WTC11 (cell line): ENCODE results near the gene SPATA13. TPM values are rescaled to one million over a fixed set of nuclear protein-coding genes. Genes with fewer than 3 reads are reported as not detected.
A peak's percentile ranks its signal among the peaks of the same experiment; 100 is the strongest.
"Not testable (repeated sequence)": the region's sequence is repeated elsewhere in the genome, so short reads cannot be mapped to it uniquely, and the experiment has no call there.

ENCODE experiments used
- ATAC-seq: fragments of 200-7000 bp; cut with Tn5 transposase; 2 replicates; pipeline ENCODE4 v1.10.0; 2021; ENCODE audit warnings: mild to moderate bottlenecking, moderate library complexity
- CTCF ChIA-PET: fragments of 300-600 bp; sonication (Branson Sonifier 250); formaldehyde crosslinking; loops from one replicate; lab custom pipeline; 2021; ENCODE audit warnings: antibody characterized with exemption; lab: Charles Lee
- POLR2A ChIA-PET: fragments of 350-600 bp; sonication (Branson Sonifier 250); formaldehyde crosslinking; loops from one replicate; lab custom pipeline; 2021; ENCODE audit warnings: antibody characterized with exemption; lab: Charles Lee
- DNase-seq: peaks from one replicate; pipeline ENCODE4 v3.0.0; 2021; ENCODE audit warnings: low spot score
- H3K27ac Mint-ChIP-seq: 2 replicates; pipeline ENCODE4 v1.8.0; 2021; ENCODE audit warnings: mixed read lengths
- H3K27me3 Mint-ChIP-seq: 2 replicates; pipeline ENCODE4 v1.8.0; 2021; ENCODE audit warnings: low read depth, mild to moderate bottlenecking, moderate library complexity, mixed read lengths
- H3K36me3 Mint-ChIP-seq: 2 replicates; pipeline ENCODE4 v1.8.0; 2021; ENCODE audit warnings: mixed read lengths
- H3K4me1 Mint-ChIP-seq: 2 replicates; pipeline ENCODE4 v1.8.0; 2022; ENCODE audit warnings: mixed read lengths
- H3K4me3 Mint-ChIP-seq: 2 replicates; pipeline ENCODE4 v1.8.0; 2021; ENCODE audit warnings: mild to moderate bottlenecking, moderate library complexity, mixed read lengths
- H3K9me3 Mint-ChIP-seq: 2 replicates; pipeline ENCODE4 v1.8.0; 2021; ENCODE audit warnings: mixed read lengths
- GABPB1 ChIP-seq: sonication (generic); formaldehyde crosslinking; IDR thresholded peaks from 2 replicates; pipeline ENCODE4 v1.8.1; 2023; ENCODE audit warnings: mild to moderate bottlenecking, missing genetic modification reagents
- MYBL2 ChIP-seq: sonication (generic); formaldehyde crosslinking; IDR thresholded peaks from 2 replicates; pipeline ENCODE4 v1.8.1; 2023; ENCODE audit warnings: mild to moderate bottlenecking, moderate library complexity, missing genetic modification reagents
- PRRX2 ChIP-seq: fragments of 250-450 bp; sonication (Bioruptor Pico); IDR thresholded peaks from 2 replicates; pipeline ENCODE4 v1.8.0; 2021; ENCODE audit warnings: mild to moderate bottlenecking
- RORB ChIP-seq: fragments of 250-450 bp; sonication (Bioruptor Pico); IDR thresholded peaks from 2 replicates; pipeline ENCODE4 v1.9.0; 2021; ENCODE audit warnings: mild to moderate bottlenecking
- SOX15 ChIP-seq: fragments of 250-450 bp; sonication (Bioruptor Pico); IDR thresholded peaks from 2 replicates; pipeline ENCODE4 v1.9.0; 2021; ENCODE audit warnings: mild to moderate bottlenecking
- ZNF138 ChIP-seq: sonication (generic); formaldehyde crosslinking; conservative IDR thresholded peaks from 2 replicates; pipeline ENCODE4 v1.8.1; 2022; ENCODE audit warnings: mild to moderate bottlenecking, moderate library complexity, missing genetic modification reagents
- total RNA-seq: library from RNA; stranded (reverse); gene quantifications from 3 replicates; pipeline ENCODE4 v1.2.3, GENCODE V29; 2021
- TF ChIP-seq, protein P1 (sequence below): sonication (generic); formaldehyde crosslinking; IDR thresholded peaks from 2 replicates; pipeline ENCODE4 v1.8.1; 2022; ENCODE audit warnings: mild to moderate bottlenecking, missing genetic modification reagents, moderate library complexity, borderline replicate concordance
- TF ChIP-seq, protein P2 (sequence below): sonication (generic); formaldehyde crosslinking; IDR thresholded peaks from 2 replicates; pipeline ENCODE4 v1.8.0; 2022; ENCODE audit warnings: mild to moderate bottlenecking, missing genetic modification reagents
- TF ChIP-seq, protein P3 (sequence below): fragments of 250-450 bp; sonication (Bioruptor Pico); IDR thresholded peaks from 2 replicates; pipeline ENCODE4 v2.1.2; 2022; ENCODE audit warnings: mild to moderate bottlenecking, moderate library complexity
- TF ChIP-seq, protein P4 (sequence below): sonication (generic); formaldehyde crosslinking; IDR thresholded peaks from 2 replicates; pipeline ENCODE4 v1.8.0; 2023; ENCODE audit warnings: missing genetic modification reagents, mild to moderate bottlenecking, borderline replicate concordance
- TF ChIP-seq, protein P5 (sequence below): sonication (generic); formaldehyde crosslinking; IDR thresholded peaks from 2 replicates; pipeline ENCODE4 v1.8.1; 2022; ENCODE audit warnings: low read depth, missing genetic modification reagents, borderline replicate concordance
- TF ChIP-seq, protein P6 (sequence below): sonication (generic); formaldehyde crosslinking; IDR thresholded peaks from 2 replicates; pipeline ENCODE4 v1.8.1; 2023; ENCODE audit warnings: mild to moderate bottlenecking, moderate library complexity, missing genetic modification reagents
- TF ChIP-seq, protein P7 (sequence below): fragments of 250-450 bp; sonication (Bioruptor Pico); IDR thresholded peaks from 2 replicates; pipeline ENCODE4 v1.9.0; 2021; ENCODE audit warnings: moderate library complexity, mild to moderate bottlenecking, inconsistent platforms, borderline replicate concordance

The SPATA13 gene
- total RNA-seq, 1 experiment from 2014 or later: 29.0 TPM

DNA sequence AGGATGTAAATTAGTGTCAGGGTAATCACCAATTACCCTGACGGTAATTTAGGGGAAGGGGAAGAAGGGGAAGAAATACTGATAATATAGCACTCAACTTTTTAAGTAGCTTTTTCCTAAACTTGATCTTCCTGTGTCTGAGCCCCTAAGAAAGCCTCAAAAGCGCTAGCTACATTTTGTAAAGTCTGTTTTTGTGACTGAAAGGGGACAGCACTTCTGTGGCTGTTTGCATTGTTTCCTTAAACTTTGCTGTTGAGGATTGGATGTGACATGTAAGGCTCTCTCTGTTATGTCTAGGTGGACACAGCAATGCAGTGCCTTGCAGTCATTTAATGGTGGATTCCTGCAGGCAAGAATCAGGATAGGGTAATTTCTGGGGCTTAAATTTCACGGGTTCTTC, 42.8 kb downstream of the SPATA13 start:
- Mint-ChIP-seq H3K36me3 (no peaks in the 10 kb centered on the region), H3K27me3 (no peaks in the 10 kb centered on the region), H3K4me1 (peaks cover 23% of the 10 kb centered on the region), H3K27ac (0 out of 2 replicates have a peak overlapping the region, but pooled peaks have one; percentile 5), H3K9me3 (no peaks in the 10 kb centered on the region), H3K4me3 (no peak overlapping the region)
- TF ChIP-seq, protein P1, sequence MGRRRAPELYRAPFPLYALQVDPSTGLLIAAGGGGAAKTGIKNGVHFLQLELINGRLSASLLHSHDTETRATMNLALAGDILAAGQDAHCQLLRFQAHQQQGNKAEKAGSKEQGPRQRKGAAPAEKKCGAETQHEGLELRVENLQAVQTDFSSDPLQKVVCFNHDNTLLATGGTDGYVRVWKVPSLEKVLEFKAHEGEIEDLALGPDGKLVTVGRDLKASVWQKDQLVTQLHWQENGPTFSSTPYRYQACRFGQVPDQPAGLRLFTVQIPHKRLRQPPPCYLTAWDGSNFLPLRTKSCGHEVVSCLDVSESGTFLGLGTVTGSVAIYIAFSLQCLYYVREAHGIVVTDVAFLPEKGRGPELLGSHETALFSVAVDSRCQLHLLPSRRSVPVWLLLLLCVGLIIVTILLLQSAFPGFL (CRISPR knock-in tag): no peak
- TF ChIP-seq PRRX2 (CRISPR knock-in tag) (no peak), SOX15 (CRISPR knock-in tag) (no peak), ZNF138 (CRISPR knock-in tag) (no peak)
- TF ChIP-seq, protein P2, sequence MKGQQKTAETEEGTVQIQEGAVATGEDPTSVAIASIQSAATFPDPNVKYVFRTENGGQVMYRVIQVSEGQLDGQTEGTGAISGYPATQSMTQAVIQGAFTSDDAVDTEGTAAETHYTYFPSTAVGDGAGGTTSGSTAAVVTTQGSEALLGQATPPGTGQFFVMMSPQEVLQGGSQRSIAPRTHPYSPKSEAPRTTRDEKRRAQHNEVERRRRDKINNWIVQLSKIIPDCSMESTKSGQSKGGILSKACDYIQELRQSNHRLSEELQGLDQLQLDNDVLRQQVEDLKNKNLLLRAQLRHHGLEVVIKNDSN: no peak
- DNase-seq (no peak), ATAC-seq (no peak)
- ChIA-PET POLR2A (no interaction called here), CTCF (interaction anchor here (0.6 to 1.4 kb wide), 7 partner anchors 14 to 184 kb away, joined by 3 to 10 read pairs (median 3); no protein-coding TSS in a partner anchor)

DNA sequence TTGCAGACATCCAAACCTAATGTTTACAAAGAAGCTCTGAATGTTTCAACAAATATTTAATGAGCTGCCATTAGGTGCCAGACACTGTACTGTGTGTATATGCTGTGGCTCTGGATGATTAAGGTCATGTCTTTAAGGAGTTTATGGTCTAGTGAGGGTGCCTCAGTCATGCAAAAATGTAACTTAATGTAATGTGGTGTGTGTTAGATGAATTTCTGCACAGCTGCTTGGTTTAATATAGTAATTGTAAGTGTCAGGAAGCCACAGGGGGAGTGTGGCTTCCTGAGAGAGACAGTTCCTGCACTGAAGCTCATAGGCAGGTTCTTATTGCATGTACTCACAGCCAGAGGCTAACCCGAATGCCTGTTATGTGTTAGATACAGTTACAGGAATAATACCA, 43.3 kb downstream of the SPATA13 start:
- no peak for DNase-seq
- no peak for TF ChIP-seq RORB (CRISPR knock-in tag)
- TF ChIP-seq, protein P3, sequence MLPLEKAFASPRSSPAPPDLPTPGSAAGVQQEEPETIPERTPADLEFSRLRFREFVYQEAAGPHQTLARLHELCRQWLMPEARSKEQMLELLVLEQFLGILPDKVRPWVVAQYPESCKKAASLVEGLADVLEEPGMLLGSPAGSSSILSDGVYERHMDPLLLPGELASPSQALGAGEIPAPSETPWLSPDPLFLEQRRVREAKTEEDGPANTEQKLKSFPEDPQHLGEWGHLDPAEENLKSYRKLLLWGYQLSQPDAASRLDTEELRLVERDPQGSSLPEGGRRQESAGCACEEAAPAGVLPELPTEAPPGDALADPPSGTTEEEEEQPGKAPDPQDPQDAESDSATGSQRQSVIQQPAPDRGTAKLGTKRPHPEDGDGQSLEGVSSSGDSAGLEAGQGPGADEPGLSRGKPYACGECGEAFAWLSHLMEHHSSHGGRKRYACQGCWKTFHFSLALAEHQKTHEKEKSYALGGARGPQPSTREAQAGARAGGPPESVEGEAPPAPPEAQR (CRISPR knock-in tag): no peak
- TF ChIP-seq, all 79 proteins: peak for 0
- Mint-ChIP-seq H3K4me3 (no peak overlapping the region), H3K4me1 (peaks cover 21% of the 10 kb centered on the region), H3K27ac (no peak overlapping the region), H3K9me3 (no peaks in the 10 kb centered on the region), H3K36me3 (no peaks in the 10 kb centered on the region), H3K27me3 (no peaks in the 10 kb centered on the region)
- no peak for ATAC-seq
- ChIA-PET CTCF (interaction anchor here (0.6 to 1.4 kb wide), 5 partner anchors 15 to 184 kb away, joined by 3 to 10 read pairs (median 3); no protein-coding TSS in a partner anchor), POLR2A (no interaction called here)

DNA sequence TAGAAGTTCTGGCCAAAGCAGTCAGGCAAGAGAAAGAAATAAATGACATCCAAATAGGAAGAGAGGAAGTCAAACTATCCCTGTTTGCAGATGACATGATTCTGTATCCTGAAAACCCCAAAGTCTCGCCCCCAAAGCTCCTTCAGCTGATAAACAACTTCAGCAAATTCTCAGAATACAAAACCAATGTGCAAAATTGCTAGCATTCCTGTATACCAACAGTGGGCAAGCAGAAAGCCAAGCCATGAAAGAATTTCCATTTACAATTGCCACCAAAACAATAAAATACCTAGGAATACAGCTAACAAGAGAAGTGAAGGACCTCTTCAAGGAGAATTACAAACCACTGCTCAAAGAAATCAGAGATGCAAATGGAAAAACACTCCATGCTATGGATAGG, 44.6 kb downstream of the SPATA13 start:
- H3K4me1 Mint-ChIP-seq: peaks cover 14% of the 10 kb centered on the region
- H3K4me3 Mint-ChIP-seq, H3K27me3 Mint-ChIP-seq, H3K36me3 Mint-ChIP-seq, POLR2A ChIA-PET, H3K9me3 Mint-ChIP-seq, ATAC-seq, DNase-seq, H3K27ac Mint-ChIP-seq: not testable (repeated sequence)
- CTCF ChIA-PET: interaction anchor here (1.0 kb wide), 1 partner anchor 24 kb away, joined by 3 read pairs; no protein-coding TSS in a partner anchor

DNA sequence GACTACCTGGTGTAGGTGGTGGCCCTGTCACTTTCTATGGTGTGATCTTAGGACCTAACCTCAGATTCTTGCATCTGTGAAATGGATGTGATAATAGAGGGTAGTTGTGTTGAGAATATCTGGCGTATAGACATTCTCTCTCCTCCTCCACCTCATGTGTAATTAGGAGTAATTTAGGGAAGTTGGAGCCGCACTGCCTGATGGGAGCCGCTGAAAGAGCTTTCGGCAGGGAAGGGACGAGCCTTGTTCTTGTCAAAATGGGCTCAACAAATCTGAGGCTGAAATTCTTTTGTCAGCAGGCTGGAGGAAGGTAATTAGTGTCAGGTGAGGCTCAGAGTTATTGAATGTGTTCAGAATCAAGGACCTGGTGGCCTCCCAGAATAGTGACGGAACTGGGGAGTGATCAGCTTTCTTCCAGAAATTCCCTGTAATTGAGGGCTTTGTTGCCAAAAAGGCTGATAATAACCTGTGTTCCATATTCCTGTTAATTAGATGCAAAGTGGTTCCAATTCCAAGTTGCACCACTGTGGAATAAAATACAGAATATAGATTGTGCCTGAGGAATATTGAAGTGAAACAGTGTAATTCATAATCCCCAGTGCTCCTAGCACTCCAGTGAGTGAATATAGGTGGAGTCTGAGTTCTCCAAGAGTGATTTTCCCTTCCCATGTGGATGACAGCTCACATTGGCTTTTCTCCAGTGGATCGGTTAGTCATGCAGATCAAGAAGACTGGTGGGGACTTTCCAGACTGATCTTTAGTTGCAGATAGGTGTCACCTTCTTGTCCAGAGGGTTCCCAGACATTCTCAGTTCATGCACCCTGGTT, 47.5 kb downstream of the SPATA13 start:
- no peak overlapping the region for H3K4me3 Mint-ChIP-seq
- H3K4me1 Mint-ChIP-seq: peaks cover 22% of the 10 kb centered on the region
- H3K9me3 Mint-ChIP-seq: peaks cover 4% of the 10 kb centered on the region; the same call in 1 of the 2 replicates
- DNase-seq (no peak), ATAC-seq (no peak)
- no peaks in the 10 kb centered on the region for H3K36me3 Mint-ChIP-seq
- ChIA-PET CTCF (interaction anchor here (1.9 kb wide), 1 partner anchor 21 kb away, joined by 4 read pairs; no protein-coding TSS in a partner anchor), POLR2A (interaction anchor here (0.5 kb wide), 1 partner anchor 131 kb away, joined by 6 read pairs; no protein-coding TSS in a partner anchor)
- no peaks in the 10 kb centered on the region for H3K27me3 Mint-ChIP-seq
- no peak overlapping the region for H3K27ac Mint-ChIP-seq
- TF ChIP-seq GABPB1 (CRISPR knock-in tag): no peak
- no peak for TF ChIP-seq MYBL2 (CRISPR knock-in tag)
- TF ChIP-seq, protein P4, sequence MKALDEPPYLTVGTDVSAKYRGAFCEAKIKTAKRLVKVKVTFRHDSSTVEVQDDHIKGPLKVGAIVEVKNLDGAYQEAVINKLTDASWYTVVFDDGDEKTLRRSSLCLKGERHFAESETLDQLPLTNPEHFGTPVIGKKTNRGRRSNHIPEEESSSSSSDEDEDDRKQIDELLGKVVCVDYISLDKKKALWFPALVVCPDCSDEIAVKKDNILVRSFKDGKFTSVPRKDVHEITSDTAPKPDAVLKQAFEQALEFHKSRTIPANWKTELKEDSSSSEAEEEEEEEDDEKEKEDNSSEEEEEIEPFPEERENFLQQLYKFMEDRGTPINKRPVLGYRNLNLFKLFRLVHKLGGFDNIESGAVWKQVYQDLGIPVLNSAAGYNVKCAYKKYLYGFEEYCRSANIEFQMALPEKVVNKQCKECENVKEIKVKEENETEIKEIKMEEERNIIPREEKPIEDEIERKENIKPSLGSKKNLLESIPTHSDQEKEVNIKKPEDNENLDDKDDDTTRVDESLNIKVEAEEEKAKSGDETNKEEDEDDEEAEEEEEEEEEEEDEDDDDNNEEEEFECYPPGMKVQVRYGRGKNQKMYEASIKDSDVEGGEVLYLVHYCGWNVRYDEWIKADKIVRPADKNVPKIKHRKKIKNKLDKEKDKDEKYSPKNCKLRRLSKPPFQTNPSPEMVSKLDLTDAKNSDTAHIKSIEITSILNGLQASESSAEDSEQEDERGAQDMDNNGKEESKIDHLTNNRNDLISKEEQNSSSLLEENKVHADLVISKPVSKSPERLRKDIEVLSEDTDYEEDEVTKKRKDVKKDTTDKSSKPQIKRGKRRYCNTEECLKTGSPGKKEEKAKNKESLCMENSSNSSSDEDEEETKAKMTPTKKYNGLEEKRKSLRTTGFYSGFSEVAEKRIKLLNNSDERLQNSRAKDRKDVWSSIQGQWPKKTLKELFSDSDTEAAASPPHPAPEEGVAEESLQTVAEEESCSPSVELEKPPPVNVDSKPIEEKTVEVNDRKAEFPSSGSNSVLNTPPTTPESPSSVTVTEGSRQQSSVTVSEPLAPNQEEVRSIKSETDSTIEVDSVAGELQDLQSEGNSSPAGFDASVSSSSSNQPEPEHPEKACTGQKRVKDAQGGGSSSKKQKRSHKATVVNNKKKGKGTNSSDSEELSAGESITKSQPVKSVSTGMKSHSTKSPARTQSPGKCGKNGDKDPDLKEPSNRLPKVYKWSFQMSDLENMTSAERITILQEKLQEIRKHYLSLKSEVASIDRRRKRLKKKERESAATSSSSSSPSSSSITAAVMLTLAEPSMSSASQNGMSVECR (CRISPR knock-in tag): no peak
- TF ChIP-seq, protein P5, sequence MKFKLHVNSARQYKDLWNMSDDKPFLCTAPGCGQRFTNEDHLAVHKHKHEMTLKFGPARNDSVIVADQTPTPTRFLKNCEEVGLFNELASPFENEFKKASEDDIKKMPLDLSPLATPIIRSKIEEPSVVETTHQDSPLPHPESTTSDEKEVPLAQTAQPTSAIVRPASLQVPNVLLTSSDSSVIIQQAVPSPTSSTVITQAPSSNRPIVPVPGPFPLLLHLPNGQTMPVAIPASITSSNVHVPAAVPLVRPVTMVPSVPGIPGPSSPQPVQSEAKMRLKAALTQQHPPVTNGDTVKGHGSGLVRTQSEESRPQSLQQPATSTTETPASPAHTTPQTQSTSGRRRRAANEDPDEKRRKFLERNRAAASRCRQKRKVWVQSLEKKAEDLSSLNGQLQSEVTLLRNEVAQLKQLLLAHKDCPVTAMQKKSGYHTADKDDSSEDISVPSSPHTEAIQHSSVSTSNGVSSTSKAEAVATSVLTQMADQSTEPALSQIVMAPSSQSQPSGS: no peak
- TF ChIP-seq, protein P6, sequence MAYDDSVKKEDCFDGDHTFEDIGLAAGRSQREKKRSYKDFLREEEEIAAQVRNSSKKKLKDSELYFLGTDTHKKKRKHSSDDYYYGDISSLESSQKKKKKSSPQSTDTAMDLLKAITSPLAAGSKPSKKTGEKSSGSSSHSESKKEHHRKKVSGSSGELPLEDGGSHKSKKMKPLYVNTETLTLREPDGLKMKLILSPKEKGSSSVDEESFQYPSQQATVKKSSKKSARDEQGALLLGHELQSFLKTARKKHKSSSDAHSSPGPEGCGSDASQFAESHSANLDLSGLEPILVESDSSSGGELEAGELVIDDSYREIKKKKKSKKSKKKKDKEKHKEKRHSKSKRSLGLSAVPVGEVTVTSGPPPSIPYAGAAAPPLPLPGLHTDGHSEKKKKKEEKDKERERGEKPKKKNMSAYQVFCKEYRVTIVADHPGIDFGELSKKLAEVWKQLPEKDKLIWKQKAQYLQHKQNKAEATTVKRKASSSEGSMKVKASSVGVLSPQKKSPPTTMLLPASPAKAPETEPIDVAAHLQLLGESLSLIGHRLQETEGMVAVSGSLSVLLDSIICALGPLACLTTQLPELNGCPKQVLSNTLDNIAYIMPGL (CRISPR knock-in tag): no peak
- TF ChIP-seq, protein P7, sequence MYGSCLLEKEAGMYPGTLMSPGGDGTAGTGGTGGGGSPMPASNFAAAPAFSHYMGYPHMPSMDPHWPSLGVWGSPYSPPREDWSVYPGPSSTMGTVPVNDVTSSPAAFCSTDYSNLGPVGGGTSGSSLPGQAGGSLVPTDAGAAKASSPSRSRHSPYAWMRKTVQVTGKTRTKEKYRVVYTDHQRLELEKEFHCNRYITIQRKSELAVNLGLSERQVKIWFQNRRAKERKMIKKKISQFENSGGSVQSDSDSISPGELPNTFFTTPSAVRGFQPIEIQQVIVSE (CRISPR knock-in tag): no peak
